GM10248 (cell line): ENCODE data around the gene CHD6.

Source experiments
- CTCF ChIA-PET: fragments of 300-600 bp; sonication (Branson Sonifier 250); formaldehyde crosslinking; extraction: SDS; loops from one replicate; lab custom pipeline; 2021; ENCODE audit warnings: antibody characterized with exemption; lab: Yijun Ruan, JAX
- POLR2A ChIA-PET: fragments of 350-650 bp; sonication (Branson Sonifier 250); formaldehyde crosslinking; extraction: SDS; loops from one replicate; lab custom pipeline; 2020; ENCODE audit warnings: antibody characterized with exemption; lab: Yijun Ruan, JAX
- DNase-seq: peaks from one replicate; pipeline ENCODE4 v3.0.0; 2012; ENCODE audit errors: extremely low spot score
- CTCF ChIP-seq: IDR thresholded peaks from 2 replicates; pipeline ENCODE4 v1.5.1; 2012; ENCODE audit warnings: mild to moderate bottlenecking, low read depth; ENCODE audit errors: extremely low read depth, missing control alignments, control extremely low read depth

The CHD6 gene

GRCh38 chr20:41467220-41467619, 151.0 kb downstream of the CHD6 start:
- ChIA-PET CTCF (interaction anchor here (1.0 kb wide), 1 partner anchor 12 kb away, joined by 3 read pairs; no protein-coding TSS in a partner anchor), POLR2A (no interaction called here)
- DNase-seq: no peak
- no peak for TF ChIP-seq CTCF

GRCh38 chr20:41463567-41463966, 154.6 kb downstream of the CHD6 start:
- TF ChIP-seq CTCF: no peak
- ChIA-PET CTCF (interaction anchor here (1.0 to 1.3 kb wide), 2 partner anchors 13 to 22 kb away, joined by 3 to 4 read pairs; no protein-coding TSS in a partner anchor), POLR2A (no interaction called here)
- no peak for DNase-seq

GRCh38 chr20:41462372-41463161, 155.6 kb downstream of the CHD6 start:
- TF ChIP-seq CTCF: no peak
- DNase-seq: peak; percentile 38
- CTCF ChIA-PET: no interaction called here
- POLR2A ChIA-PET: no interaction called here

- POLR2A ChIA-PET: no interaction called here
- TF ChIP-seq CTCF: no peak
- no peak for DNase-seq
- CTCF ChIA-PET: no interaction called here
These were observed 159.4 kb downstream of the CHD6 start for GRCh38 chr20:41458761-41459160.

- ChIA-PET CTCF (interaction anchor here (1.1 to 1.2 kb wide), 2 partner anchors 7 to 18 kb away, joined by 3 read pairs; no protein-coding TSS in a partner anchor), POLR2A (no interaction called here)
- TF ChIP-seq CTCF: no peak
- no peak for DNase-seq
These were observed 160.9 kb downstream of the CHD6 start for GRCh38 chr20:41457173-41457857.

GRCh38 chr20:41456351-41456750, 161.8 kb downstream of the CHD6 start:
- POLR2A ChIA-PET: no interaction called here
- no peak for TF ChIP-seq CTCF
- CTCF ChIA-PET: interaction anchor here (1.1 to 1.6 kb wide), 3 partner anchors 9 to 19 kb away, joined by 3 to 4 read pairs (median 4); no protein-coding TSS in a partner anchor
- no peak for DNase-seq
